Esophagus muscularis mucosa (tissue), 4 donors: ENCODE measurements around the gene POU1F1.

Source experiments
- EP300 ChIP-seq: sonication (generic); formaldehyde crosslinking; IDR thresholded peaks from one replicate; pipeline ENCODE4 v1.6.1; 2017; ENCODE audit warnings: antibody characterized with exemption
- POLR2A ChIP-seq: fragments of 450-650 bp; IDR thresholded peaks from one replicate; pipeline ENCODE4 v1.6.1; 2017; ENCODE audit warnings: antibody characterized with exemption, moderate library complexity, mild to moderate bottlenecking, low read depth
- POLR2AphosphoS5 ChIP-seq, 2 donors: sonication (generic); formaldehyde crosslinking; IDR thresholded peaks; one replicate each; pipeline ENCODE4 v1.6.1; 2017; ENCODE audit warnings: antibody characterized with exemption in 2 of 2
- TF ChIP-seq, protein P1 (sequence below), 3 experiments: fragments of 200-600 bp in 2 of 3; fragments of 450-650 bp in 1 of 3; sonication (generic) in 2 of 3; IDR thresholded peaks; one replicate each; pipeline ENCODE4 v1.5.1; 2017 to 2019; ENCODE audit warnings: antibody characterized with exemption in 3 of 3, mild to moderate bottlenecking in 2 of 3, moderate library complexity in 1 of 3

DNA sequence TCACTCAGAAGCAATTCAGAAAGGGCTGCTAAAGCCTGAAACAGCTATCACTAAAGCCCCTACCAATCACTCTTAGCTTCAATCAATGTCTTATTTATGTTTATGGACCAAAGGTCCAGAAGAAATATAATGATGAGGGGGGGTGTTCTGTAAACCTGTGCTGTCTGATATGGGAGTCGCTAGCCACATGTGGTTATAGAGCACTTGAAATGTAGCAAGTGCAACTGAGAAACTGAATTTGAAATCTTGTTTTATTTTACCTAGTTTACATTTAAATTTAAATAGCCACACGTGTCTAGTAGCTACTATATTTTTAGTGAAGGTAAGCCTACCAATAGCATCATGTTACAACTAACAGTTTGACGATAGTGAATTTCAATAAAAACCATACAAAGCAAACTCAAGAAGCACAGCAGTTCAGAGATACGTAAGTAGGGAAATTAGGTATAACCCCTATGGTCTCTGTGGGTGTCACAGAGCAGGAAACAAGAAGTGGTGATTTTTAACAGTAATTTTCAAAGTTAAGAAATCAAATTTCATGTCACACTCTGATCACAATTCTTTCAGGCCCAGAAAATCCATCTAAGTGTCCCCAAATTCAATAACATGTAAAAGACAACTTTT, 3.6 kb downstream of the POU1F1 start:
- TF ChIP-seq, protein P1, sequence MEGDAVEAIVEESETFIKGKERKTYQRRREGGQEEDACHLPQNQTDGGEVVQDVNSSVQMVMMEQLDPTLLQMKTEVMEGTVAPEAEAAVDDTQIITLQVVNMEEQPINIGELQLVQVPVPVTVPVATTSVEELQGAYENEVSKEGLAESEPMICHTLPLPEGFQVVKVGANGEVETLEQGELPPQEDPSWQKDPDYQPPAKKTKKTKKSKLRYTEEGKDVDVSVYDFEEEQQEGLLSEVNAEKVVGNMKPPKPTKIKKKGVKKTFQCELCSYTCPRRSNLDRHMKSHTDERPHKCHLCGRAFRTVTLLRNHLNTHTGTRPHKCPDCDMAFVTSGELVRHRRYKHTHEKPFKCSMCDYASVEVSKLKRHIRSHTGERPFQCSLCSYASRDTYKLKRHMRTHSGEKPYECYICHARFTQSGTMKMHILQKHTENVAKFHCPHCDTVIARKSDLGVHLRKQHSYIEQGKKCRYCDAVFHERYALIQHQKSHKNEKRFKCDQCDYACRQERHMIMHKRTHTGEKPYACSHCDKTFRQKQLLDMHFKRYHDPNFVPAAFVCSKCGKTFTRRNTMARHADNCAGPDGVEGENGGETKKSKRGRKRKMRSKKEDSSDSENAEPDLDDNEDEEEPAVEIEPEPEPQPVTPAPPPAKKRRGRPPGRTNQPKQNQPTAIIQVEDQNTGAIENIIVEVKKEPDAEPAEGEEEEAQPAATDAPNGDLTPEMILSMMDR (IDR thresholded peaks at IDR 0.05) = no peak
- TF ChIP-seq POLR2AphosphoS5 (IDR thresholded peaks at IDR 0.05) (no peak), EP300 (no peak), POLR2A (no peak)
